Measurements from ENCODE around the gene PPP4R1. TPM values are rescaled to one million over a fixed set of nuclear protein-coding genes. Genes with fewer than 3 reads are reported as not detected.

Gene PPP4R1
- total RNA-seq, 4 donors from 2014 or later = 129 to 233 (median 186) TPM

DNA sequence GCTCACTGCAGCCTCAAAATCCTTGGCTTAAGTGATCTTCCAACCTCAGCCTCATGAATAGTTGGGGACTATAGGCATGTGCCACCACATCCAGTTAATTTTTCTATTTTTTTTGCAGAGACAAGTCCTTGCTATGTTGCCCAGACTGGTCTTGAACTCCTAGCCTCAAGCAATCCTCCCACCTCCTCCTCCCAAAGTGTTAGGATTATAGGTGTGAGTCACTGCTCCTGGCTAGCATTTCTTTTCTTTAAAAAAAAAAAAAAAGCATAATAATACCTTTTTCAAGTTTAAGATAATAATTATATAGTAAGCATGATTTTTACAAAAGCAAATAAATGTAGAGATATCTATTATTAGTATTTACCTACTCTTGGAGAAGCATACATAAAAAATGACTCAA, 36.1 kb downstream of the PPP4R1 start:
- peaks cover 0 to 95% (median 12%) of the 10 kb centered on the region in 3 donors for H3K36me3 ChIP-seq
- DNase-seq = no peak
- intact Hi-C loops (cut with DNase I) = no loop called here

DNA sequence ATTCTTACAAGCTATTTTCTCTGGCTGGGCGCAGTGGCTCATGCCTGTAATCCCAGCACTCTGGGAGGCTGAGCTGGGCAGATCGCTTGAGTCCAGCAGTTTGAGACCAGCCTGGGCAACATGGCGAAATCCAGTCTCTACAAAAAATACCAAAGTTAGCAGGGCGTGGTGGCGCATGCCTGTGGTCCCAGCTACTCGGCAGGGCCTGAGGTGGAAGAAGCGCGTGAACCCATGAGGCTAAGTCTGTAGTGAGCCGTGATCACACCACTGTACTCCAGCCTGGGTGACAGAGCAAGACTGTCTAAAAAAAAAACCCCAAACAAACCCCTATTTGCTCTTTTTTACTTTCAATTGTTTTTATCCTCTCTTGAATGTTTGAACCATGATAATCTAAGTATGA, 37.0 kb downstream of the PPP4R1 start:
- Histone ChIP-seq H3K9me3 (no peaks in the 10 kb centered on the region), H3K27ac (no peak overlapping the region), H3K27me3 (no peaks in the 10 kb centered on the region), H3K4me3 (no peak overlapping the region), H3K36me3 (peaks cover 0 to 95% (median 12%) of the 10 kb centered on the region in 3 donors), H3K4me1 (peaks cover 0 to 41% (median 5%) of the 10 kb centered on the region in 3 donors)
- DNase-seq = no peak
- intact Hi-C loops (cut with DNase I) = no loop called here
- TF ChIP-seq, protein P1, sequence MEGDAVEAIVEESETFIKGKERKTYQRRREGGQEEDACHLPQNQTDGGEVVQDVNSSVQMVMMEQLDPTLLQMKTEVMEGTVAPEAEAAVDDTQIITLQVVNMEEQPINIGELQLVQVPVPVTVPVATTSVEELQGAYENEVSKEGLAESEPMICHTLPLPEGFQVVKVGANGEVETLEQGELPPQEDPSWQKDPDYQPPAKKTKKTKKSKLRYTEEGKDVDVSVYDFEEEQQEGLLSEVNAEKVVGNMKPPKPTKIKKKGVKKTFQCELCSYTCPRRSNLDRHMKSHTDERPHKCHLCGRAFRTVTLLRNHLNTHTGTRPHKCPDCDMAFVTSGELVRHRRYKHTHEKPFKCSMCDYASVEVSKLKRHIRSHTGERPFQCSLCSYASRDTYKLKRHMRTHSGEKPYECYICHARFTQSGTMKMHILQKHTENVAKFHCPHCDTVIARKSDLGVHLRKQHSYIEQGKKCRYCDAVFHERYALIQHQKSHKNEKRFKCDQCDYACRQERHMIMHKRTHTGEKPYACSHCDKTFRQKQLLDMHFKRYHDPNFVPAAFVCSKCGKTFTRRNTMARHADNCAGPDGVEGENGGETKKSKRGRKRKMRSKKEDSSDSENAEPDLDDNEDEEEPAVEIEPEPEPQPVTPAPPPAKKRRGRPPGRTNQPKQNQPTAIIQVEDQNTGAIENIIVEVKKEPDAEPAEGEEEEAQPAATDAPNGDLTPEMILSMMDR (IDR thresholded peaks at IDR 0.05) = no peak
- no peak for TF ChIP-seq POLR2A (IDR thresholded peaks at IDR 0.05)
- WGBS, 2 donors = 84 to 86% methylated on average over 7 to 9 of the region's 9 CpGs

More for the DNA sequence above, 36.1 kb downstream of the PPP4R1 start:
- TF ChIP-seq, protein P1 (IDR thresholded peaks at IDR 0.05) = no peak
- no peak for TF ChIP-seq POLR2A (IDR thresholded peaks at IDR 0.05)
- H3K4me3 ChIP-seq = no peak overlapping the region
- no peaks in the 10 kb centered on the region for H3K27me3 ChIP-seq
- no peaks in the 10 kb centered on the region for H3K9me3 ChIP-seq
- peak overlapping the region in 1 of 4 donors; percentile 41 for H3K27ac ChIP-seq
- peaks cover 0 to 41% (median 5%) of the 10 kb centered on the region in 3 donors for H3K4me1 ChIP-seq

DNA sequence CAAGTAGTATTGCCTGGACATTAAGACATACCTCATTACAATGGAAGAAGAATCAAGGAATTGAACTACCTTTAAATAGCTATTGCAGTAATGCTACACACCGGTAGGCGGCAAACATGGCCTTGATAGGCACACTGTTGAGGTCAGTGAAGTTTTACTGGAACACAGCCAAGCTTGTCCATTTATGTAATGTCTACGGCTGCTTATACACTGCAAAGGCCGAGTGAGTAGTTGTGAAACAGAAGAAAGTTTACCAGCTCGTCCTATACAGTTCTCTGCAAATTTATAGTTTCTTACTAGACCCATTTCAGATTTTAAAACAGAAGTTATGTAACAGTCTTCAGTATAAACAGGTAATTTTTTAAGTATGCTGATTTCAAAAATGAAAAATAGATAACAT, 38.8 kb downstream of the PPP4R1 start:
- 15 to 29% methylated on average over 5 of the region's 5 CpGs for WGBS, 2 donors
- peaks cover 0 to 95% (median 9%) of the 10 kb centered on the region in 3 donors for H3K36me3 ChIP-seq
- no peak for DNase-seq
- peaks cover 0 to 38% (median 5%) of the 10 kb centered on the region in 3 donors for H3K4me1 ChIP-seq
- TF ChIP-seq, protein P1 (IDR thresholded peaks at IDR 0.05) = peak; percentile 55 to 90 (median 84)
- TF ChIP-seq POLR2A (IDR thresholded peaks at IDR 0.05) = no peak
- H3K9me3 ChIP-seq = no peaks in the 10 kb centered on the region
- H3K27ac ChIP-seq = peak overlapping the region in 2 of 4 donors; percentile 16 to 45
- H3K4me3 ChIP-seq = no peak overlapping the region
- no peaks in the 10 kb centered on the region for H3K27me3 ChIP-seq
- intact Hi-C loops (cut with DNase I) = no loop called here

DNA sequence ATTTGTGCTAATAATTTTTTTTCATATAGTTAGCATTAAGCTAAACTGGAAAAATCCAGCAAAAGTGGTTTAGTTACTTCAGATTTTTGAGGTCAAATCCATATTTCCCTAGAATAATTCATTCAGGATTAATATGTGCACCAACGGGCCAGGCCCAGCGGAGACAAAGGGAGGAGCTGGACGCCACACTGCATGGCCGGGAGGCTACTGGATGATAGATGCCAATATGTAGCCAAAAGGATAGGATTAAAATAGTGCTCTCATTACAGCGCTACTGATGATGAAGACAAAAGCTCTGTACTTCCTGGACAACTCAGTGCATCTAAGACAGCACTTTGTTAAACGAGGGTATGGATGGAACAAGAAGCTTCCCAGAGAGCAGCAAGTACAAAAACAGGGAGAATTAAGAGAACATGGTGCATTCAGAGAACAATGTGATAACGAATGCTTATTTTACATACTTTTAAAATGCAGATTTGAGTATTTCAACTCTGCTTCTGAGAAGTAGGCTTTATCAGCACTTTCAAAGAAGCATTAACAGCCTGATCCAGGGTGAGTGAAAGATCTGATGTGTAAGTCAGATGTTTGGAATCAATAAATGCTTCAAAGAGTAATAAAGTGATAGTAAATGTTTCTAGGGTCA, 39.8 kb downstream of the PPP4R1 start:
- intact Hi-C loops (cut with DNase I) = no loop called here

DNA sequence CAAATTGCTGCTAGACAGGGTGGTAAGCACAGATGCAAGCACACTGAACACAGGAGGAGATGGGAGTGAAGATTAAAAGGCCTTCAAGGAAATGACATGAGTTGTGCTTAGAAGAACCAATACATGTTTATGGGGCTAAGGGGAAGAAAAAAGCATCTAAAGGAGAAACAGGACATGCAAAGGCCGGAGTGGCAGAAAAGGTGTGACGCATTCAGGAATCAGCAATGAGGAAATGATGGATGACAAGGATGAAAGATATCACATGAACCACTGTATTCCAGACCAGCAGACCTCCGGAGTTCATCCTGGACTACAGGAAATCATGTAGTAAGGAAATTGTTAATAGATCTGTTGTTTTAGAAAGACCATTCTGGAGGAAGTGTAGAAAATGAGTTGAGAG, 42.8 kb downstream of the PPP4R1 start:
- TF ChIP-seq, protein P1 (IDR thresholded peaks at IDR 0.05) = no peak
- TF ChIP-seq POLR2A (IDR thresholded peaks at IDR 0.05) = no peak
- H3K36me3 ChIP-seq = peaks cover 10 to 100% (median 14%) of the 10 kb centered on the region in 3 donors
- H3K27ac ChIP-seq = no peak overlapping the region
- 69 to 88% methylated on average over 3 of the region's 3 CpGs for WGBS, 2 donors
- DNase-seq = no peak
- H3K4me3 ChIP-seq = no peak overlapping the region
- H3K4me1 ChIP-seq = peaks cover 0 to 12% (median 5%) of the 10 kb centered on the region in 3 donors
- no peaks in the 10 kb centered on the region for H3K9me3 ChIP-seq
- intact Hi-C loops (cut with DNase I) = no loop called here
- no peaks in the 10 kb centered on the region for H3K27me3 ChIP-seq

More for the DNA sequence above, 39.8 kb downstream of the PPP4R1 start:
- peak overlapping the region in 1 of 4 donors; percentile 37 for H3K27ac ChIP-seq
- H3K9me3 ChIP-seq = no peaks in the 10 kb centered on the region
- TF ChIP-seq, protein P1 (IDR thresholded peaks at IDR 0.05) = no peak
- no peak for TF ChIP-seq POLR2A (IDR thresholded peaks at IDR 0.05)
- no peak for DNase-seq
- peaks cover 7 to 95% (median 9%) of the 10 kb centered on the region in 3 donors for H3K36me3 ChIP-seq
- H3K4me1 ChIP-seq = peaks cover 0 to 30% (median 5%) of the 10 kb centered on the region in 3 donors
- H3K4me3 ChIP-seq = no peak overlapping the region
- H3K27me3 ChIP-seq = no peaks in the 10 kb centered on the region
- 50 to 61% methylated on average over 7 of the region's 7 CpGs for WGBS, 2 donors

All from esophagus squamous epithelium (tissue), 5 donors.